GM10266 (cell line): ENCODE measurements around the gene PIH1D2.

ENCODE experiments used
- DNase-seq: peaks from one replicate; pipeline ENCODE4 v3.0.0; 2012; ENCODE audit errors: extremely low spot score
- CTCF ChIP-seq: IDR thresholded peaks from 2 replicates; pipeline ENCODE4 v1.5.1; 2012; ENCODE audit warnings: mild to moderate bottlenecking, low read depth; ENCODE audit not compliant: control insufficient read depth, insufficient read depth; ENCODE audit errors: missing control alignments

The PIH1D2 gene

GRCh38 chr11:112023104-112023503 is 50.7 kb downstream of the PIH1D2 start:
- TF ChIP-seq CTCF: peak; percentile 0
- DNase-seq: no peak

- TF ChIP-seq CTCF: no peak
- DNase-seq: no peak
These were observed 54.8 kb downstream of the PIH1D2 start for GRCh38 chr11:112019066-112019465.
